Panc1 (cell line): ENCODE measurements around the gene ADCYAP1R1. TPM values are rescaled to one million over a fixed set of nuclear protein-coding genes. Genes with fewer than 3 reads are reported as not detected.

Experiments used
- ATAC-seq: fragments of 200-7000 bp; cut with Tn5 transposase; 2 replicates; pipeline ENCODE4 v1.9.1; 2020; ENCODE audit warnings: mild to moderate bottlenecking, moderate library complexity
- BruUV-seq: library from RNA; stranded (reverse); fragments of 400-500 nt; replicated peaks from 2 replicates; lab custom pipeline; 2021; lab: Mats Ljungman, UMichigan
- CTCF ChIA-PET: fragments of 300-600 bp; sonication (Branson Sonifier 250); formaldehyde crosslinking; loops from one replicate; lab custom pipeline; 2022; ENCODE audit warnings: antibody characterized with exemption; lab: Charles Lee
- POLR2A ChIA-PET: fragments of 300-600 bp; sonication (Branson Sonifier 250); formaldehyde crosslinking; loops from one replicate; lab custom pipeline; 2022; ENCODE audit warnings: antibody characterized with exemption; lab: Charles Lee
- DNase-seq: peaks from one replicate; pipeline ENCODE4 v3.0.0-alpha.2; 2010; ENCODE audit warnings: low read depth, low spot score
- H3K27ac ChIP-seq: 2 replicates; pipeline ENCODE4 v1.5.1; 2011; ENCODE audit warnings: mild to moderate bottlenecking, low read length, inconsistent platforms
- H3K27me3 ChIP-seq: fragments of 200-500 bp; sonication (Bioruptor generic); 2 replicates; pipeline ENCODE4 v1.6.0; 2014; ENCODE audit warnings: low read length, inconsistent platforms; ENCODE audit not compliant: control insufficient read depth, insufficient read depth
- H3K36me3 ChIP-seq: fragments of 200-500 bp; sonication (Bioruptor generic); 2 replicates; pipeline ENCODE4 v1.5.1; 2014; ENCODE audit warnings: inconsistent platforms, mild to moderate bottlenecking, low read length, moderate library complexity; ENCODE audit not compliant: control insufficient read depth, insufficient read depth
- H3K4me1 ChIP-seq: 2 replicates; pipeline ENCODE4 v1.5.1; 2011; ENCODE audit warnings: inconsistent platforms, mild to moderate bottlenecking, low read length, moderate library complexity; ENCODE audit not compliant: control insufficient read depth, insufficient read depth
- H3K4me3 ChIP-seq, 2 experiments: 2 replicates each; pipeline ENCODE4 v1.5.1; 2011 to 2012; ENCODE audit warnings: low read depth in 2 of 2, low read length in 2 of 2, mild to moderate bottlenecking in 2 of 2, inconsistent platforms in 1 of 2, moderate library complexity in 1 of 2
- H3K9me3 ChIP-seq: fragments of 200-500 bp; sonication (Bioruptor generic); 2 replicates; pipeline ENCODE4 v1.5.1; 2014; ENCODE audit warnings: low read depth, mild to moderate bottlenecking, inconsistent platforms, low read length, moderate library complexity; ENCODE audit not compliant: control insufficient read depth, insufficient read depth
- CTCF ChIP-seq: fragments of 450-650 bp; IDR thresholded peaks from 2 replicates; pipeline ENCODE4 v1.5.1; 2017; ENCODE audit warnings: mild to moderate bottlenecking
- POLR2AphosphoS5 ChIP-seq: IDR thresholded peaks from 2 replicates; pipeline ENCODE4 v1.6.1; 2012; ENCODE audit warnings: mild to moderate bottlenecking, low read depth, low read length, moderate library complexity
- REST ChIP-seq, 2 experiments: IDR thresholded peaks; 2 replicates each; pipeline ENCODE4 v1.6.1; 2011 to 2012; ENCODE audit warnings: low read depth in 2 of 2, control low read depth in 1 of 2, low read length in 1 of 2, mild to moderate bottlenecking in 1 of 2, moderate library complexity in 1 of 2; ENCODE audit not compliant: insufficient read depth in 1 of 2
- SIN3A ChIP-seq: IDR thresholded peaks from 2 replicates; pipeline ENCODE4 v1.6.1; 2012; ENCODE audit warnings: low read depth, mild to moderate bottlenecking, low read length, moderate library complexity, borderline replicate concordance; ENCODE audit not compliant: insufficient read depth
- TCF7L2 ChIP-seq: IDR thresholded peaks from 2 replicates; pipeline ENCODE4 v1.6.1; 2011; ENCODE audit warnings: mild to moderate bottlenecking, low read depth, low read length, inconsistent platforms
- in situ Hi-C: cut with HindIII; loops from 2 replicates; pipeline ENCODE4 v1.10.0; 2016; ENCODE audit warnings: low sequenced_read_pairs, low pct_unique_long_range_greater_than_20kb
- intact Hi-C: fragments of 100-400 bp; cut with micrococcal nuclease; formaldehyde crosslinking; loops from one replicate; pipeline ENCODE4 v1.10.0; 2022; ENCODE audit not compliant: unreplicated experiment
- total RNA-seq: library from RNA; stranded (reverse); gene quantifications from one replicate; pipeline ENCODE4 v1.2.1, GENCODE V29; 2021; ENCODE audit not compliant: unreplicated experiment

The ADCYAP1R1 gene
- total RNA-seq, 1 experiment from 2014 or later: not detected

GRCh38 chr7:31070991-31071644, 19.0 kb downstream of the ADCYAP1R1 start:
- DNase-seq: no peak
- POLR2A ChIA-PET: no interaction called here
- in situ Hi-C loops: no loop called here
- Histone ChIP-seq H3K4me1 (no peaks in the 10 kb centered on the region), H3K9me3 (no peaks in the 10 kb centered on the region), H3K4me3 (no peak overlapping the region), H3K27ac (no peak overlapping the region), H3K36me3 (no peaks in the 10 kb centered on the region), H3K27me3 (peaks cover 3% of the 10 kb centered on the region; the same call in 1 of the 2 replicates)
- no TSS peak for BruUV-seq
- no peak for TF ChIP-seq REST (IDR thresholded peaks at IDR 0.05; ENCODE audit: insufficient read depth in 1 of 2, low read depth in 2 of 2, low read length in 1 of 2)
- TF ChIP-seq TCF7L2: no peak
- no peak for TF ChIP-seq POLR2AphosphoS5
- TF ChIP-seq CTCF: no peak
- no peak for TF ChIP-seq SIN3A
- CTCF ChIA-PET: no interaction called here
- no peak for ATAC-seq
- intact Hi-C loops: no loop called here

GRCh38 chr7:31071645-31072029, 19.5 kb downstream of the ADCYAP1R1 start:
- CTCF ChIA-PET: no interaction called here
- ATAC-seq: no peak
- TF ChIP-seq REST (IDR thresholded peaks at IDR 0.05; ENCODE audit: insufficient read depth in 1 of 2, low read depth in 2 of 2, low read length in 1 of 2) (no peak), SIN3A (no peak), POLR2AphosphoS5 (no peak), TCF7L2 (no peak), CTCF (no peak)
- no TSS peak for BruUV-seq
- Histone ChIP-seq H3K27me3 (peaks cover 3% of the 10 kb centered on the region; the same call in 1 of the 2 replicates), H3K27ac (no peak overlapping the region), H3K36me3 (no peaks in the 10 kb centered on the region), H3K9me3 (no peaks in the 10 kb centered on the region), H3K4me1 (no peaks in the 10 kb centered on the region), H3K4me3 (no peak overlapping the region)
- intact Hi-C loops (no loop called here), in situ Hi-C loops (no loop called here)
- DNase-seq: no peak
- POLR2A ChIA-PET: no interaction called here
